Measurements from ENCODE around the gene DUT. TPM values are rescaled to one million over a fixed set of nuclear protein-coding genes. Genes with fewer than 3 reads are reported as not detected.

Gene DUT
- total and polyA plus RNA-seq, 9 of the 15 experiments (the other 6 are each of a cell fraction or from before 2014, with no cell fraction given): 13.9 to 235 (median 94.9) TPM

DNA sequence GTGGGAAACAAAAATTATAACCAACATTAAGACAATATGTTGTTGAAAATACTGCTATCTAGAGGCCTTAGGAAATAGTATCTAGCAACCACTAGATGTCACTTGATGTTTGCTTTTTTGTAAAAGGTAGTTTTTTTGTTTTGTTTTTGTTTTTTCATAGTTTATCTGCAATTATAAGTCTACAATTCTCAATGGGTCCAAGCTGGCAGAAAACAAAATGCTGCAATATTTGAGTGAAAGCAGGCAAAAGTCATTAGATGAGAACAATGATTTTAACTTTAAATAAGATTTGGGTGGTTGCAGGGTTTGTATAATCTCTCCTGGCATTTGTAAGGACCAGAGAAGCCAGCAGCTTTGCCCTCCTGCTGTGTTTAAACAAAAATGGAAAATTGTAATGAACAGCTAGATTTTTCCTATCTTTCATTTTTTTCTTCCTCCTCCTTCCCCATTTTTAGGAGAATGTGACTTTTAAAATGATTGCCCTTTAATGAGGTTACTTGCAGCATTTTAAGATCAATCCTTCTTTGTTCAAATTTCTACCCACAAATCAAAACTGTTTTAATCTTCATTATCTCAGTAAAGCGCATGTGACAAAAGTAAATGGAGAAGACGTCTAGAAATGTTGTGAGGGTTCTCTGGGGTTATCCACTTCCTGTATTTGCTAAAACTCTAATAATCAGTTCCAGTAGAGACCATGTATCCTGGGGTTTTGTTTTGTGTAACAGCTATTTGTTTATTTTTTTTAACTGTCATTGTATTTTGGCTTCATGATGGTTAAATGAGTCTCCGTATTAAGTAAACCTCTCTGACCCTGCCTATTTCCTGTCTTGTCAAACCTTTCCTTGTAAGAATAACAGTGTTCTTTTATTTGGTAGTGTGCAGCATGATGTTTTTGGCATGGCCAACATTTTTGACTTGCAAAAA is 27.3 kb downstream of the DUT start (continued):
- TF ChIP-seq SPI1 (IDR thresholded peaks at IDR 0.05; ENCODE audit: borderline replicate concordance, low read depth, low read length) (peak; percentile 40; the same call in 1 of the 2 replicates), OTX1 (CRISPR knock-in tag; IDR thresholded peaks at IDR 0.05) (no peak)

DNA sequence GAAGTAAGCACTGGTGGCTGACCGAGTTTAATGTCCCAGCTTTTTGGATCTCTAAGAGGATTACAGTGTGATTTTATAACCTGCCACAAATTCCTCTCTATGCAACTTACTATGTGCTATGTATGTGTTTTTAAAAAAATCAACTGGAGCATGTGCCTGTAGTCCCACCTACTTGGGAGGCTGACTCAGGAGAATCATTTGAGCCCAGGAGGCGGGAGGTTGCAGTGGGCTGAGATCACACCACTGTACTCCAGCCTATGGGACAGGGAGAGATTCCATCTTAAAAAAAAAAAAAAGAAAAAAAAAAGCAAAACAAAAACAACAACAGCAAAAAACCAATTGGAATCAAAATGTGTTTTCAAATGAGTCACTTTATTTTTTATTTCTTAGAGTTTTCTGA is 29.6 kb downstream of the DUT start:
- peak; percentile 85 for ATAC-seq
- in situ Hi-C loops (cut with MboI): loop anchor here (25.0 kb wide), 2 partner anchors 451 to 1776 kb away; partner anchors contain the start of gene CEP152
- H3K4me1 ChIP-seq (replicated peaks in 1 of 2; ENCODE audit: control insufficient read depth in 2 of 2, insufficient read depth in 2 of 2, low read length in 2 of 2): peaks cover 0 to 7% of the 10 kb centered on the region in 2 experiments; a peak in 2 of 5 replicates
- FAIRE-seq: no peak
- no peaks in the 10 kb centered on the region; a peak in 1 of 5 replicates for H3K27me3 ChIP-seq (ENCODE audit: control insufficient read depth in 2 of 2, insufficient read depth in 2 of 2, low read length in 2 of 2)
- CTCF ChIA-PET (ENCODE audit: low intra/inter-chr PET ratio): interaction anchor here (0.6 to 0.7 kb wide), 2 partner anchors 1135 to 1771 kb away, joined by 3 to 4 read pairs; no protein-coding TSS in a partner anchor
- peak overlapping the region; percentile 57; the same call in 1 of the 2 replicates for H2AFZ ChIP-seq (ENCODE audit: low read depth, low read length)
- no peaks in the 10 kb centered on the region for H3K9me1 ChIP-seq (ENCODE audit: control insufficient read depth, insufficient read depth, low read length)
- no peaks in the 10 kb centered on the region for H4K20me1 ChIP-seq (replicated peaks; ENCODE audit: control insufficient read depth, insufficient read depth, low read length)
- peak in 1 of 4 experiments; percentile 62 for DNase-seq (ENCODE audit: extremely low read depth in 1 of 4, low spot score in 3 of 4)
- intact Hi-C loops (cut with micrococcal nuclease): no loop called here
- POLR2A ChIA-PET: interaction anchor here (1.1 kb wide), 1 partner anchor 9 kb away, joined by 4 read pairs; no protein-coding TSS in a partner anchor
- no peak overlapping the region for H3K9ac ChIP-seq (ENCODE audit: insufficient read depth in 1 of 2, low read depth in 2 of 2, low read length in 2 of 2)
- no peak overlapping the region for H3K4me2 ChIP-seq (ENCODE audit: insufficient read depth, low read length)
- no peaks in the 10 kb centered on the region for H3K79me2 ChIP-seq (ENCODE audit: control insufficient read depth, insufficient read depth, low read length)
- H3K9me3 ChIP-seq (replicated peaks; ENCODE audit: control insufficient read depth, insufficient read depth, low read depth, low read length): no peaks in the 10 kb centered on the region; the same call in none of the 2 replicates
- BruUV-seq (replicated peaks): no TSS peak
- no peak overlapping the region for H3K27ac ChIP-seq (ENCODE audit: extremely low read depth, low read depth, low read length)
- WGBS (ENCODE audit: insufficient coverage, low coverage, missing lambda C conversion rate): 18% methylated on average over 2 of the region's 2 CpGs
- H3K36me3 ChIP-seq (ENCODE audit: control insufficient read depth, insufficient read depth, low read length): no peaks in the 10 kb centered on the region
- H3K4me3 ChIP-seq: no peak overlapping the region
- TF ChIP-seq, protein P1, sequence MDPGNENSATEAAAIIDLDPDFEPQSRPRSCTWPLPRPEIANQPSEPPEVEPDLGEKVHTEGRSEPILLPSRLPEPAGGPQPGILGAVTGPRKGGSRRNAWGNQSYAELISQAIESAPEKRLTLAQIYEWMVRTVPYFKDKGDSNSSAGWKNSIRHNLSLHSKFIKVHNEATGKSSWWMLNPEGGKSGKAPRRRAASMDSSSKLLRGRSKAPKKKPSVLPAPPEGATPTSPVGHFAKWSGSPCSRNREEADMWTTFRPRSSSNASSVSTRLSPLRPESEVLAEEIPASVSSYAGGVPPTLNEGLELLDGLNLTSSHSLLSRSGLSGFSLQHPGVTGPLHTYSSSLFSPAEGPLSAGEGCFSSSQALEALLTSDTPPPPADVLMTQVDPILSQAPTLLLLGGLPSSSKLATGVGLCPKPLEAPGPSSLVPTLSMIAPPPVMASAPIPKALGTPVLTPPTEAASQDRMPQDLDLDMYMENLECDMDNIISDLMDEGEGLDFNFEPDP (CRISPR knock-in tag; IDR thresholded peaks at IDR 0.05): no peak
- TF ChIP-seq FIP1L1 (IDR thresholded peaks at IDR 0.05; ENCODE audit: low read depth, low read length, poor library complexity, severe bottlenecking) (no peak), RREB1 (CRISPR knock-in tag; IDR thresholded peaks at IDR 0.05) (no peak), SREBF1 (IDR thresholded peaks at IDR 0.05; ENCODE audit: borderline replicate concordance, low read depth, low read length) (peak; percentile 79; the same call in 1 of the 2 replicates), TEAD1 (CRISPR knock-in tag; IDR thresholded peaks at IDR 0.05) (no peak), ZNF668 (CRISPR knock-in tag; IDR thresholded peaks at IDR 0.05) (no peak)

All from K562 (cell line).